ENCODE data around the gene SCT. TPM values are rescaled to one million over a fixed set of nuclear protein-coding genes. Genes with fewer than 3 reads are reported as not detected.

The SCT gene
- total and polyA plus RNA-seq, 2 of the 4 experiments (the other 2 are of a cell fraction) = not detected

DNA sequence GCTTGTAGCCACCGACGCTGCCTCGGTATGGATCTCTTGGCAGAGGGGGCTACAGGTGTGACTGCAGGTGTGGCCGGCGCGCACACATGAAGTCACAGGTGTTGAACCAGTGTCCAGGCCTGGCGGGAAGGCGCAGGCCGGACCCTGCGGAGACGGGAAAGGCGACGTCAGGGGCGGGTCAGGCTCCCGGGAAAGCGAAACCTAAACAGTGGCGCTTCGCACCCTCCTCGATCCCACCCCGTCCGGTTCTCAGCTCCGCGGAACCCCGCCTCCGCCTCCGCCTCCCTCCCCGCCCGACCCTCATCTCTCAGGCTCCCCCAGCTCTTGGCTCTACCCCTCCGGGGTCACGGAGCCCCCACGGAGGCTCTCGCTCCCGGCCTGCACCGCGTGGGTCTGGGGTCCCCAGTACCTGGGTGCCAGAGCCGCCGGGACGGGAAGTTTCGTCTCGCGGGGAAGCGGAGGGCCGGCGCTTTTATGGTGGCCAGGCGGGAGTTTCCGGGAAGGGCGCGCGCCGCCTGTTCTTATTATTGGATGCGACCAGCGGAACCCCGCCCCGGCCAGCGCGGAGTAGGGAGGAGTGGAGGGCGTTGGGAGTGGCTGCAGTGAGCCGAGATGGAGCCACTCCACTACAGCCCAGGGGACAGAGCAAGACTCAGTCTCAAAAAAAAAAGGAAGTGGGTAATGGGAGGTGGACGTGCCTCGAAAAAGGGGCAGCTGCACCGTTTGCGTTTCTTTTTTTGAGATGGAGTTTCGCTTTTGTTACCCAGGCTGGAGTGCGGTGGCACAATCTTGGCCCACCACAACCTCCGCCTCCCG is 11.3 kb downstream of the SCT start, which contains the start of gene IRF7:
TSS of gene IRF7 (minus strand) at position 447 of the 816 bp plus-strand sequence. CDS start 586 bp downstream, outside the sequence.
- H2BK15ac ChIP-seq (ENCODE audit: low read depth, low read length) = no peak within 1 kb of the TSS
- peak within 1 kb of the TSS; percentile 66; the same call in 1 of the 2 replicates for H3K18ac ChIP-seq (ENCODE audit: low read depth, low read length)
- peaks cover 36% of the 10 kb centered on the region for H4K20me1 ChIP-seq (ENCODE audit: insufficient read depth, low read length)
- H3K79me1 ChIP-seq (ENCODE audit: low read depth in 1 of 2, low read length in 2 of 2) = peaks cover 2 to 39% of the 10 kb centered on the region in 2 experiments; a peak in 3 of 4 replicates
- peak within 1 kb of the TSS; percentile 74 for H4K91ac ChIP-seq (ENCODE audit: insufficient read depth, low read depth, low read length)
- no peaks in the 10 kb centered on the region for H3K27me3 ChIP-seq (ENCODE audit: control insufficient read depth, insufficient read depth, low read length)
- intact Hi-C loops (cut with micrococcal nuclease) = no loop called here
- H3K4me2 ChIP-seq (ENCODE audit: low read depth, low read length) = peak within 1 kb of the TSS; percentile 96
- peak within 1 kb of the TSS; percentile 43 to 74; a peak in 2 of 4 replicates for H4K8ac ChIP-seq (ENCODE audit: low read depth in 2 of 2, low read length in 2 of 2)
- H3K56ac ChIP-seq (ENCODE audit: extremely low read depth, insufficient read depth, low read length) = no peak within 1 kb of the TSS
- in situ Hi-C loops (cut with MboI; ENCODE audit: low sequenced_read_pairs) = no loop called here
- peak within 1 kb of the TSS; percentile 92 for H3K9ac ChIP-seq (ENCODE audit: low read depth, low read length)
- peaks cover 33% of the 10 kb centered on the region for H3K36me3 ChIP-seq (ENCODE audit: control insufficient read depth, insufficient read depth, low read length)
- peak within 1 kb of the TSS; percentile 85 for H2BK5ac ChIP-seq (ENCODE audit: low read depth, low read length, poor library complexity, severe bottlenecking)
- H3K14ac ChIP-seq (replicated peaks; ENCODE audit: low read depth, low read length) = peak within 1 kb of the TSS; percentile 77; the same call in 1 of the 2 replicates
- no peak within 1 kb of the TSS for H2BK20ac ChIP-seq (ENCODE audit: low read depth, low read length)
- peak within 1 kb of the TSS; percentile 41; the same call in 1 of the 2 replicates for H3K23ac ChIP-seq (ENCODE audit: low read depth, low read length)
- H3K4me1 ChIP-seq (ENCODE audit: control insufficient read depth, insufficient read depth, low read length) = peaks cover 4% of the 10 kb centered on the region; the same call in 1 of the 2 replicates
- BruUV-seq (replicated peaks) = no TSS peak
- peak within 1 kb of the TSS; percentile 96 for H3K27ac ChIP-seq (ENCODE audit: insufficient read depth, low read length)
- dilution Hi-C loops (cut with HindIII; ENCODE audit: low sequenced_read_pairs, unreplicated experiment) = no loop called here
- H3K4ac ChIP-seq (ENCODE audit: low read depth, low read length) = peak within 1 kb of the TSS; percentile 95
- no peaks in the 10 kb centered on the region for H3K9me1 ChIP-seq (ENCODE audit: insufficient read depth, low read length)
- peak within 1 kb of the TSS; percentile 91 for H3K4me3 ChIP-seq (ENCODE audit: insufficient read depth, low read depth, low read length)
- TF ChIP-seq CEBPB (IDR thresholded peaks at IDR 0.05; ENCODE audit: low read depth, low read length) (no peak), CHD1 (IDR thresholded peaks at IDR 0.05; ENCODE audit: low read depth, low read length) (no peak), NFE2L2 (IDR thresholded peaks at IDR 0.05; ENCODE audit: low read depth, low read length) (no peak), RCOR1 (IDR thresholded peaks at IDR 0.05; ENCODE audit: insufficient replicate concordance, low read length) (no peak), FOS (IDR thresholded peaks at IDR 0.05; ENCODE audit: low read depth, low read length) (no peak), RFX5 (IDR thresholded peaks at IDR 0.05; ENCODE audit: low read depth, low read length) (no peak), MAZ (IDR thresholded peaks at IDR 0.05; ENCODE audit: borderline replicate concordance, low read depth, low read length) (peak; percentile 52; the same call in 1 of the 2 replicates), RAD21 (IDR thresholded peaks at IDR 0.05; ENCODE audit: low read length) (no peak), CTCF (conservative IDR thresholded peaks at IDR 0.05; ENCODE audit: low read depth, low read length) (no peak), USF2 (IDR thresholded peaks at IDR 0.05; ENCODE audit: low read depth, low read length) (no peak), POLR2A (IDR thresholded peaks at IDR 0.05; ENCODE audit: low read depth, low read length) (peak; percentile 82), BHLHE40 (IDR thresholded peaks at IDR 0.05; ENCODE audit: low read depth, low read length) (no peak), MXI1 (IDR thresholded peaks at IDR 0.05; ENCODE audit: borderline replicate concordance, low read depth, low read length) (no peak), MAFK (IDR thresholded peaks at IDR 0.05; ENCODE audit: low read depth, low read length) (no peak)
- peak within 1 kb of the TSS; percentile 75 for H4K5ac ChIP-seq (ENCODE audit: low read depth, low read length)
- DNase-seq = peak; percentile 80
- H3K9me3 ChIP-seq (ENCODE audit: control insufficient read depth, insufficient read depth, low read length) = no peaks in the 10 kb centered on the region
- peak within 1 kb of the TSS; percentile 92 for H2AK5ac ChIP-seq (ENCODE audit: low read depth, low read length)
- CTCF ChIA-PET = no interaction called here
- WGBS, 2 experiments (ENCODE audit: extremely low coverage in 2 of 2, insufficient read length in 1 of 2) = 7% methylated on average over 18 of the region's 66 CpGs; no CpG with 5 or more reads in 1 of the 2 experiments
- ATAC-seq (ENCODE audit: low read depth) = peak; percentile 96
- POLR2A ChIA-PET (ENCODE audit: unreplicated experiment) = no interaction called here
- H2BK120ac ChIP-seq (ENCODE audit: low read depth, low read length) = no peak within 1 kb of the TSS
- peak within 1 kb of the TSS; percentile 93 for H2AFZ ChIP-seq (replicated peaks; ENCODE audit: low read length, poor library complexity)
- H2AK9ac ChIP-seq (replicated peaks; ENCODE audit: low read depth, low read length, poor library complexity) = peak within 1 kb of the TSS; percentile 98

Data from IMR-90 (cell line).